ENCODE measurements around the gene PRIM2.
"Not testable (repeated sequence)": the region's sequence is repeated elsewhere in the genome, so short reads cannot be mapped to it uniquely, and the experiment has no call there.

PRIM2 gene

GRCh38 chr6:57521085-57521484, 203.7 kb downstream of the PRIM2 start:
- not testable (repeated sequence) for H3K36me3 Mint-ChIP-seq; H3K4me1 Mint-ChIP-seq; H3K4me3 Mint-ChIP-seq; H3K27ac Mint-ChIP-seq; DNase-seq (ENCODE audit: low spot score in 2 of 2); H3K9me3 Mint-ChIP-seq; ATAC-seq

GRCh38 chr6:57523221-57523620, 205.8 kb downstream of the PRIM2 start:
- not testable (repeated sequence) for DNase-seq (ENCODE audit: low spot score in 2 of 2); H3K9me3 Mint-ChIP-seq; H3K4me1 Mint-ChIP-seq; H3K27ac Mint-ChIP-seq; H3K36me3 Mint-ChIP-seq; ATAC-seq; H3K4me3 Mint-ChIP-seq

GRCh38 chr6:57529755-57530154, 212.3 kb downstream of the PRIM2 start:
- ATAC-seq; H3K27ac Mint-ChIP-seq; H3K4me3 Mint-ChIP-seq; H3K4me1 Mint-ChIP-seq; H3K36me3 Mint-ChIP-seq; DNase-seq (ENCODE audit: low spot score in 2 of 2); H3K9me3 Mint-ChIP-seq: not testable (repeated sequence)

GRCh38 chr6:57532660-57533059, 215.2 kb downstream of the PRIM2 start:
- not testable (repeated sequence) for H3K9me3 Mint-ChIP-seq; ATAC-seq; H3K4me3 Mint-ChIP-seq; H3K4me1 Mint-ChIP-seq; H3K36me3 Mint-ChIP-seq; DNase-seq (ENCODE audit: low spot score in 2 of 2); H3K27ac Mint-ChIP-seq

- not testable (repeated sequence) for H3K27ac Mint-ChIP-seq; DNase-seq (ENCODE audit: low spot score in 2 of 2); ATAC-seq; H3K9me3 Mint-ChIP-seq; H3K4me3 Mint-ChIP-seq; H3K4me1 Mint-ChIP-seq
- H3K36me3 Mint-ChIP-seq: peaks cover 15% of the 10 kb centered on the region
Observed at GRCh38 chr6:57535121-57535520, 217.7 kb downstream of the PRIM2 start.

- not testable (repeated sequence) for H3K9me3 Mint-ChIP-seq; H3K4me3 Mint-ChIP-seq; H3K4me1 Mint-ChIP-seq; DNase-seq (ENCODE audit: low spot score in 2 of 2); H3K27ac Mint-ChIP-seq; ATAC-seq
- H3K36me3 Mint-ChIP-seq: peaks cover 15% of the 10 kb centered on the region
Observed at GRCh38 chr6:57535994-57536393, 218.6 kb downstream of the PRIM2 start.

- DNase-seq (ENCODE audit: low spot score in 2 of 2); H3K9me3 Mint-ChIP-seq; H3K4me3 Mint-ChIP-seq; ATAC-seq; H3K4me1 Mint-ChIP-seq; H3K27ac Mint-ChIP-seq: not testable (repeated sequence)
- peaks cover 15% of the 10 kb centered on the region for H3K36me3 Mint-ChIP-seq
Observed at GRCh38 chr6:57537916-57538315, 220.5 kb downstream of the PRIM2 start.

- H3K9me3 Mint-ChIP-seq; H3K27ac Mint-ChIP-seq; H3K36me3 Mint-ChIP-seq; DNase-seq (ENCODE audit: low spot score in 2 of 2); H3K4me1 Mint-ChIP-seq; H3K4me3 Mint-ChIP-seq; ATAC-seq: not testable (repeated sequence)
Observed at GRCh38 chr6:57551961-57552360, 234.5 kb downstream of the PRIM2 start.

GRCh38 chr6:57557855-57558254, 240.4 kb downstream of the PRIM2 start:
- not testable (repeated sequence) for DNase-seq (ENCODE audit: low spot score in 2 of 2); H3K27ac Mint-ChIP-seq; ATAC-seq

GRCh38 chr6:57559170-57559569, 241.7 kb downstream of the PRIM2 start:
- not testable (repeated sequence) for H3K36me3 Mint-ChIP-seq; ATAC-seq; H3K27ac Mint-ChIP-seq; H3K4me3 Mint-ChIP-seq; DNase-seq (ENCODE audit: low spot score in 2 of 2); H3K4me1 Mint-ChIP-seq; H3K9me3 Mint-ChIP-seq

More at GRCh38 chr6:57557855-57558254, 240.4 kb downstream of the PRIM2 start:
- not testable (repeated sequence) for H3K36me3 Mint-ChIP-seq, H3K9me3 Mint-ChIP-seq, H3K4me3 Mint-ChIP-seq, H3K4me1 Mint-ChIP-seq

GRCh38 chr6:57562233-57562632, 244.8 kb downstream of the PRIM2 start:
- H3K27ac Mint-ChIP-seq; H3K4me1 Mint-ChIP-seq; H3K9me3 Mint-ChIP-seq; DNase-seq (ENCODE audit: low spot score in 2 of 2); H3K4me3 Mint-ChIP-seq; H3K36me3 Mint-ChIP-seq; ATAC-seq: not testable (repeated sequence)

GRCh38 chr6:57572119-57572518, 254.7 kb downstream of the PRIM2 start:
- H3K4me1 Mint-ChIP-seq; H3K9me3 Mint-ChIP-seq; H3K36me3 Mint-ChIP-seq; ATAC-seq; H3K4me3 Mint-ChIP-seq; DNase-seq (ENCODE audit: low spot score in 2 of 2); H3K27ac Mint-ChIP-seq: not testable (repeated sequence)

- H3K27ac Mint-ChIP-seq; DNase-seq (ENCODE audit: low spot score in 2 of 2); ATAC-seq; H3K4me1 Mint-ChIP-seq; H3K36me3 Mint-ChIP-seq; H3K9me3 Mint-ChIP-seq; H3K4me3 Mint-ChIP-seq: not testable (repeated sequence)
Observed at GRCh38 chr6:57572844-57573243, 255.4 kb downstream of the PRIM2 start.

GRCh38 chr6:57577023-57577422, 259.6 kb downstream of the PRIM2 start:
- DNase-seq (ENCODE audit: low spot score in 2 of 2); H3K27ac Mint-ChIP-seq; H3K36me3 Mint-ChIP-seq; H3K9me3 Mint-ChIP-seq; ATAC-seq; H3K4me1 Mint-ChIP-seq; H3K4me3 Mint-ChIP-seq: not testable (repeated sequence)

GRCh38 chr6:57579489-57579888, 262.1 kb downstream of the PRIM2 start:
- not testable (repeated sequence) for H3K4me3 Mint-ChIP-seq; H3K4me1 Mint-ChIP-seq; ATAC-seq; DNase-seq (ENCODE audit: low spot score in 2 of 2); H3K36me3 Mint-ChIP-seq; H3K27ac Mint-ChIP-seq; H3K9me3 Mint-ChIP-seq

GRCh38 chr6:57581586-57581985, 264.2 kb downstream of the PRIM2 start:
- H3K4me1 Mint-ChIP-seq: not testable (repeated sequence)

GRCh38 chr6:57601105-57601504, 283.7 kb downstream of the PRIM2 start:
- ATAC-seq; H3K9me3 Mint-ChIP-seq; H3K4me1 Mint-ChIP-seq; H3K27ac Mint-ChIP-seq; DNase-seq (ENCODE audit: low spot score in 2 of 2); H3K4me3 Mint-ChIP-seq: not testable (repeated sequence)
- peaks cover 13% of the 10 kb centered on the region for H3K36me3 Mint-ChIP-seq

More at GRCh38 chr6:57581586-57581985, 264.2 kb downstream of the PRIM2 start:
- DNase-seq (ENCODE audit: low spot score in 2 of 2); ATAC-seq; H3K9me3 Mint-ChIP-seq; H3K36me3 Mint-ChIP-seq; H3K4me3 Mint-ChIP-seq; H3K27ac Mint-ChIP-seq: not testable (repeated sequence)
